Activated T-cell treated with anti-CD3 and anti-CD28 coated beads for 48 hours (primary cell): Measurements from ENCODE around the gene KIF21B.

Source experiments
- DNase-seq: peaks from one replicate; pipeline ENCODE4 v3.0.0-alpha.2; 2020; ENCODE audit warnings: low read depth

The KIF21B gene

GRCh38 chr1:200992382-200993048 lies 31.0 kb downstream of the KIF21B start:
- no peak for DNase-seq

GRCh38 chr1:200991097-200991614 lies 32.4 kb downstream of the KIF21B start:
- no peak for DNase-seq

GRCh38 chr1:200990114-200990513 lies 33.4 kb downstream of the KIF21B start:
- DNase-seq = no peak

GRCh38 chr1:200989337-200989736 lies 34.2 kb downstream of the KIF21B start:
- DNase-seq = no peak

DNA sequence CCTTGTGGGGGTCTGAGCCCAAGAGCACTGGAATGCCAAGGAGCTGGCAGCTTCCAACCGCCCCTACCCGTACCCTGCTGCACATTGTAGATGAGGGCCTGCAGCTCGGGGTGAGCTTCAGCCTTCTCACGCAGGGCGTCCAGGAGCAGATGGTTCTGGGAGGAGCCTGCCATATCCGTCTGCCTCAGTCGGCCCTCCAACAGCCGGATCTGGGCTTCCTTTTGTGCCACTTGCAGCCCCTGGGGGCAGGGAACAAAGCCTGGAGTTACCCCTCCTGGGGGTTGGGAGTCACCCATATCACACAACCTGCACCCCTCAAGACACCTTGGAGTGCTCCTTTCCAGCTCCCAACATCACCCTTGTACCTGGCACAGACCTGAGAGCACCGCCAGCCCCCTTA lies 34.8 kb downstream of the KIF21B start:
- no peak for DNase-seq

DNA sequence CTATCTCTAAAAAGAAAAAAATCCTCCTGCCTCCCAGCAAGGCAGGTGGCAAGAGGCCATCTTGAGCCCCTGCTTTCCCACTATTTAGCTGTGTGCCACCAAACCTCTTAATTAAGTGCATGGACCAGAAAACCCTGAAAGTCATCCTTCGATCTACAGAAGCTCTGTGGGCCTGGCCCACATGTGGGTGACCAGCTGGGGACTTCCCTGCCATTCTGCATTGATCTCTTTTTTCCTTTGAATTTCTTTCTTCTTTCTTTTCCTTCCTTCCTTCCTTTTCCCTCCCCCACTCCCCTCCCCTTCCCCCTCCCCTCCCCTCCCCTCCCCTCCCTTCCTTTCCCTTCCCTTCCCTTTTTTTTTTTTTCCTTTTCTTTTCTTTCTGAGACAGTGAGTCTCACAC lies 38.0 kb downstream of the KIF21B start:
- DNase-seq = no peak

GRCh38 chr1:200983035-200983561 lies 40.4 kb downstream of the KIF21B start:
- DNase-seq = no peak

DNA sequence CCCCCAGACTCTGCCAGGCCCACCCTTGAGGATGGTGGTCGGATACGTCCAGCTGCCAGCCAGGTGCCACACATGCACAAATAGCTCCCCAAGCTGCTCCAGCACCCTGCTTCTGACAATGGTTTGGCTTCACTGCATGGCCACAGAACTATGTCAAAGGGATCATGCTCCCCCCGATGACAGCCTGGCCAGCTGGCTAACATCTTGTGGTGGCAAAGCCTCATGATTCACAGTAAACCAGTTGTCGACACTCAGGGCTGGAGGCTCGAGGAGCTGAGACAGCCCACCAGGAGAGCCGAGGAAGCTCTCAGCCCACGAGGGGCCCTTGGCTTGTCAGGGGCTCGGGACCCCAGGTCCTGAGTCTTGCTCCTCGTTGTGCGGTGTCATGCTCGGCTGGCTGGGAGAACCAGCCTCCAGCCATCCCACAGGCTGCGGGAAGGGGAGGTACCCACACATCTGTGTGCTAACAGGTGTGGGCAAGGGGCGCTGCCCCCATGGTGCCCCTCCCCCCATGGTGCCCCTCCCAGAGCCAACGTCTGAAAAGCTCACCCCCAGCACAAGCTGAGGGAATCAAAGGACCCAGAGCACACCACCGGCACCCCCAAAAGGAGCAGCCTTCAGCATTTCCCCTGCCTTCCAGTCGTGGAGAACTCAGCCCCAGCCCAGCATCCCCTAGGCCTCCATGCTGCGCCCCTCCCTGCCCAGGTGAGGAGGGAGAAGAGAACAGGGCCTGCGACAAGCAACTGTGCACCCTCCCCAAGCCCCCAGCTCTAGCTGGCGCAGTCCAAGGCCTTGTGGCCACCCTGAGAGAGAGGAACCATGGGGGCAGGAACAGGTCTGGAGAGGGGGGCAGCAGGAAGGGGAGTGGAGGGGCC lies 41.2 kb downstream of the KIF21B start:
- DNase-seq = no peak

GRCh38 chr1:200981278-200981677 lies 42.2 kb downstream of the KIF21B start:
- no peak for DNase-seq

DNA sequence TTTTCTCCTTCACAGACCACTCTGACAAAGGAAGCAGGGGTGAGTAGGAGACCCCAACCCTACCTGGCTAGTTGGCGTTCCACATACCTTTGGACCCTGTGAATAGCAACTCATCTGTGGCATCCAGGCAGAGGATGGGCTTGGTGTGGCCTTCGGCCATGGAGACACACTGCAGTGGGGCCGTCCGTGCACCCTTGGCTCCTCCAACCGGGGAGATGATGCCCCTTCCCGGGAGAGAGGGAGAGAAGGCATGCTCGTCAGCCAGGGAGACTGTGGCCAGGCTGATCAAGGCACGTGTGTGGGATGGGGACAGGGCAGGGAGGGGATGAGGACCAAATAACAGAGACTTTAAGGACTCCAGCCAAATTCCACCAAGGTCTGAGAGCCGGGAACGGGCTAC lies 42.6 kb downstream of the KIF21B start:
- DNase-seq = no peak

DNA sequence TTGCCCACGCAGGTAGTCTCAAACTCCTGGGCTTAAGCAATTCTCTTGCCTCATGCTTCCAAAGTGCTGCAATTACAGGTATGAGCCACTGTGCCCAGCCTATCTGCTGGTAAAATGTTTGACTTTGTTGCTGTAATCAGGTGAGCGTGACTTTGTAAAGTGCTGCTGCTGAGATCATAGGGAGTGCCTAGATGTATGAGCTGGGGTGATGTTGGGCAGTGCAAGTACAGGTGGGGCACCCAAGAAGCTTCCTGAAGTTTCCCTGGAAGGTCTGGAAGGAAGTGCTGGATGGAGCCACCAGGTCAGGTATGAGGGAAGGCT lies 43.1 kb downstream of the KIF21B start:
- no peak for DNase-seq

DNA sequence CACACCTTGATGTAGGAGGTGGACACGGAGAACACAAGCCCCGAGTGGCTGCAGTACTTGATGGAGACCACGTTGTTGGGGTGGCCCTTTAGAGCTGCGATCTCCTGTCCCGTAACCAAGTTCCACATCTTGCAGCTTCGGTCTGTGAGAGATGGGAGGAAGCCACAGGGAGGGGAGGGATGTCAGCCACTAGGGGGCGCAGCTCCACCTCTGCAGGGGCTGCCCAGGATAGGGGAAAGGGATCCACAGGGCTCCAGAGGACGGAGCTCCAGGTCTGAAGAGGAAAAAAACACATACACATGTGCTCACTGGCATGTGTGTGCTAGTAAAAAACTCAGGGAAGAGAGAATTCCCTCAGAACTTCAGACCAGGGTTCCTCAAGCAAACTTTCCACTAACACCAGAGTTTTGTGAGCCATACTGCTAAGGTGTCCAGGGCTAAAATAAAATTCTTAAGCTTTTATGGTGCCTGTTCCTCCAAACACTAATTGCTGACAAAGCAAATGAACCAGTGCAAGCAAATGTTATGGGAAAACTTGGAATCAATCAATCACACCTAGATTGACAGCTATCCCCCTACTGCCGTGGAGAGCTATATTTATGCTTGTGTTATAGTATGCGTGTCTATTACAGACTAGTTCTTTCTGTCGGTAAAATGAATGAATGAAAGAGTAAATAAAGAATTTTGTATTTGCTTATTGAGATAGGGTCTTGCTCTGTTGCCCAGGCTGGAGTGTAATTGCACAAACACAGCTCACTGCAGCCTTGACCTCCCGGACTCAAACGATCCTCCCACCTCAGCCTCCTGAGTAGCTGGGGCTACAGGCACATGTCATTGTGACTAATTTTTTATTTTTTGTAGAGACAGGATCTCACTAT lies 43.7 kb downstream of the KIF21B start:
- peak; percentile 58 for DNase-seq

DNA sequence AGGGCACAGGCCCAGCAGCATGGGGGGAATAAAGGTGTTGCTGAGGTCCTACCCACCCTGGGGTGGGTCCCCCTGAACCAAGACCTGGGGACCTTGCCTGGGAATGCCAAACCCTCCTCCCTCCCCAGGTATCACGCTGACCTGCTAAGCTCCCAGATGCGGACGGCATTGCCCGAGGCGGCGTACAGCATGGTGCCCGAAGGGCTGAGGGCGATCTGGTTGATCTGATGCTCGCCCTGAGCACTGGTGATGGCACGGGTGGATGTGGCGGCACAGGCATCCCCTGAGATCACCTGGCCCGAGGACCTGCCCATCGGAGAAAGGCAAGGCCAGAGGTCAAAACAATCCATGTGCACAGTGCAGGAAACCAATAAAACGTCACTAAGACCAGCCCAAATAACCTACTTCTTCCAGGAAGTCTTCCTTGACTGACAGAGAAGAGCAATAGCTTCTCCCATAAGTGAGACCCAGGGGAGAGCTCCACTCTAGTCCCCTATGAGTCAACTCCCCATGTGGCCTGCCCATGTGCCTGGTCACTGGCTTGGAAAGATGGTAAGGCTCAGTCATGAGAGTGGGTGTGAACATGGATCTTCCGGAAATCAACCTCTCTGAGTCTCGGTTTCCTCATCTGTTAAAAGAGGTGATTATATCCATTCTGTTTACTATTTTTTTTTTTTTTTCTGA lies 46.3 kb downstream of the KIF21B start:
- DNase-seq = no peak

DNA sequence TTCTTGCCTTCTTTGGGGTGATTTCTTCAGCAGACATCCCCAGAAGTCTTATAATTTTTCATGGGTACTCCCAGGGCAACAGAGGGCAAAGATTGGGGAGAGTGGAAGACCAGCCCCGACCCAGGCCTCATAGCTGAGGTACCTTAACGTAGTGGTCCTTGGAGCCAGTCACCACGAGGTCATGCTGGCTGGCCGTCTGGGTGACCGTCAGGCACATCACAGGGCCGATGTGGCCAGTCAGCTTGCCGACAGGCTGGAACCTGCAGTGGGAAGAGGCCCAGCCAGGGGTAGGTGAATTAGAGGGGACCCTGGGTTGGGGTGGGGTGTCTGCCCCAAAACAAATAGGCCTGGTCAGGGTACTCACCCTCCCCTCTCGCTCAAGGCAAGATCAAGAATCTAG lies 46.9 kb downstream of the KIF21B start:
- DNase-seq = no peak

DNA sequence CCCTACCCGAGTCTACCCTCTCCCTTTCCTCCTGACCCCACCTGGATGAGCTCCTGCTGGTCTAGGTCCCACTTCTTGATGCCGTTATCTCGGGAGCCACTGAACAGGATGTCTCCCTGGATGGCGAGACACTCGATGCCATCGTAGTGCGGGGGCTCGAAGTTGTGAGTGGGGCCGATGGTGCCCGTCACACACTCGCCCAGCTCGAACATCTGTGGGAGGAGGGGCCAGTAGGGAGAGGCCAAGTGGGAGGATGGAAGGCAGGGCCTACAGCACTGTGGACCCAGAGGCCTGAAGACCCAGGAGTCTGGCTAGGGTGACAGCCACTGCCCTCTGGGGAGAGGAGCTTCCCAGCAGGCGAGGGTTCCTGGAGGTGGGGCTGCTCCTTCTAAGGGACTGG lies 48.1 kb downstream of the KIF21B start:
- no peak for DNase-seq

GRCh38 chr1:200974711-200975110 lies 48.8 kb downstream of the KIF21B start:
- no peak for DNase-seq

DNA sequence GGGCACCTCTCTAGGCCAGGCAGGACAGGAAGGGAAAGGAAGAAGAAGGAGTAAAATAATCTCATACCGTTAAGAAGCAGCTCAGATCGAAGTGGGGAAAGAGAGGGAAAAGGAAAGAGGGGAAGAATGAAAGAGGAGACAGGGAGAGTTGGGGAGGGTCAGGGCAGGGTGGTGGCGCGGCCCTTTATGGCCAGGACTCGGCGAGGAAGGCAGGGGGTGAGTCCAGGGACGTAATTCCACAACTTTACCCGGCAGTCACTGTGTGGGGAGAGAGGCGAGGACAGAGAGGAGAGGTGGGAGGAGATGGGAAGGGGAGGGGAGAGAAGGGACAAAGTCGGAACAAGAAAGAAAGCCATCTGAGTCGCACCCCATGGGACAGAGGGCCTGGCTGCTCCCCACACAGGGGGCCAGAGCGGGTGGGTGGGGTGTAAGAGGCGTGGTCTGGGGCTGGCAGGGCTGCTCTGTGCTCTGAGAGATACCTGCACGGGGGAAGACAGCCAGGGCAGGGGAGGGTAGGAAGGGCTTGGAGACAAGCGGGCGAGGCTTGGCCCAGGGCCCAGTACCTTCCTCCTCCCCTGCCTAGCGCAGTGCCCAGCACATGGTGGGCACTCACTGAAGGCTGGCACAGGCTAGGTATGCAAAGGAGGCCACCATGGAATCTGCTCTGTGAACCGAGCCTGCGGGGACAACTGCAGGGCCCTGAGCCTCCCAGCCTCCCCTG lies 49.4 kb downstream of the KIF21B start:
- no peak for DNase-seq

DNA sequence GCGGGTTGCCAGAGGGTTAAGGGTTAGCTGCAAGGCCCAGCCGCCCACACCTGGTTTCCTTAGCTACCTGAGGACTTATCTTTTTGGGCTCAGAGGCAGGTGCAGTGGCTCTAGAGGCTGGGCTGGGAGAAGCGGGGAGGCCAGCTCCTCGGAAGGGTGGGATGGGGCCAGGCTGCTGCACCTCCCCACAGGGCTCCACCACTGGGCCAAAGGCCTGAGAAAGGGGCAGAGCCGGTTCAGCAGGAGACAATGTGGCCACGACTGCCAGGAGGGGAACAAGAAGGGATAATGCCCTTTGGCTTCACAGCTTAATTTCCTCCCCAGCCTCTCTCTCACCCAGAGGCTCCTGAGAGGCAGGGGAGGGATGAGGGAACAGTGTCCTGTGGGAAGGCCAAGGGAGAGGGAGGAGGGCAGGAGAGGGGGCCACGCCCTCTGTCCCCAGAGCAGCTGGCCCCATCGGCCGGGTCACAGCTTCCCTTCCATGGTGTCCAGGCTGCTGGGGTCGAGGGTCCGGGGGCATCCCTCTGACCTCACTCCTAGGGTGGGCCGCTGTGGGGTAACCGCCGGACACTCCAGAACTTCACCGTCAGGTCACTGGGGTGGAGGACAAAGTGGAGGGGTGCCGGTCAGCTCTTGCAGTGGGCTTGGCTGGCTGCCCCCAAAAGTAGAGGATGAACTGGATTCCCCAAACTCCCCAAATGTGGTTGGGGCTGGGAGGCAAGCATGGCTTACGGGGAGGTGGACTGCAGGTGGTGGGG lies 50.4 kb downstream of the KIF21B start:
- no peak for DNase-seq

DNA sequence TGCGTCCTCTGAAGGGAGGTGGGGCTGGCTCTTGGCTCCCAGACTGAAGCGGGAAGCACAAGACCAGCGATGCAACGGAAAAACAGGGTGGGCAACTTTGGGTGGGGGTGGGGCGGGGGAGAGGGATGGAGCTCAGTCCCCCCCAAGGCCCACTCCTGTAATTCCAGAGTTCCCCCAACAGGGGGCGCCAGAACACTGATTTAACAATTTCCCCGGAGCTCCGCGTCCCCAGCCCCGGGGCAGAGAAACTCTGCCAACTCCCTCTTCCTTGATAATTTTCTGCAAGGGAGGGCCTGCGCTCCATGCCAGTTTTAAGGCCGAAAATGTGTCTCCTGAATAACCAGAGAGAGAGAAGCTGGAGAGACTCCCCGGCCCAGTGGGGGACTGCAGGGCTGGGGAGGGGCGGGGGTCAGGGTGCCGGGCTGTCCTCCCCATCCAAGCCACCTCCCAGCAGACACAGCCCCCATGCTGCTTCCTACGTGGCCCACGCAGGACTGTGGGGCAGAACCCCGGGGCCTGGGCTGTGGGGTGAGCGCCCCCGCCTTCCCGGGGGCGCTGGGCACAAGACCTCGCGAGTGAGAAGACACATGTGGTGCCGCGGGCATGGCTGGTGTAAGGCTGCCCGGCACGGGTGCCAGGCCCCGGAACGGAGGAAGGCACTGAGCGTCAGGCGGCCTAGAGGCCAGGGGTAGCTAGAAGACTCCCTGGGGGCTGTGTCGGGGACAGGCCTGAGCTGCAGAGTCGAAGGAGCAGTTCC lies 51.4 kb downstream of the KIF21B start:
- peak; percentile 41 for DNase-seq
